ENCODE data around the gene PAK1.
"Not testable (repeated sequence)": the region's sequence is repeated elsewhere in the genome, so short reads cannot be mapped to it uniquely, and the experiment has no call there.

PAK1 gene

DNA sequence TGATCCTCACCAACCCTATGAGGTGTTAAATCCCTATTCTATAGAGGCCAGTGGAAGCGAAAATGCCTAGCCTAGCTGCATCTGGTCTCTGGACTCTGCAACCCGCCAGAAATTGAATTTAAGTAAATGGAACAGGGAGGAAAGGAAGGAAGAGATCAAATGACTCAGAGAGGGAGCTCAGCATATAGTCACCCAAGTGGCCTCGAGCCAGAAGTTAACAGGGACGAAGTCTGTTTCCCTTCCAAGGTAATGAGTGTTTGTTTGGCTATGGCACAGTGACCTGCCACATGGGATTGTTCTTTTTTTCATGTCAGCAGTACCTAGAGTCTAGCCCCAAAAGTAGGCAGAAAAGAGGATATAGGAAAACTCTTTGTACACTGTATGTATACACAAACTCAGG lies 66.3 kb downstream of the PAK1 start:
- in situ Hi-C loops (cut with MboI; ENCODE audit: low sequenced_read_pairs), result no loop called here

DNA sequence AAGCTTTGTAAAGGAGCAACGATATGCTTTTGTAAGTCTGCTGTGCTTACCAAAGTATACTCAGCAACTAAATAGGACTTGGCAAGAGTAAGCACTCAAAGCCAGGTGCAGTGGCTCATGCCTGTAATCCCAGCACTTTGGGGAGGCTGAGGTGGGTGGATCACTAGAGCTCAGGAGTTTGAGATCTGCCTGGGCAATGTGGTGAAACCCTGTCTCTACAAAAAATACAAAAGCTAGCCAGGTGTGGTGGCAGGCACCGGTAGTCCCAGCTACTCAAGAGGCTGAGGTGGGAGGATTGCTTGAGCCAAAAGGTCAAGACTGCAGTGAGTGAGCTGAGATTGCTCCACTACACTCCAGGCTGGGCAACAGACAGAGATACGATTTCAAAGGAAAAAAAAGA lies 67.5 kb downstream of the PAK1 start:
- in situ Hi-C loops (cut with MboI; ENCODE audit: low sequenced_read_pairs), result no loop called here

DNA sequence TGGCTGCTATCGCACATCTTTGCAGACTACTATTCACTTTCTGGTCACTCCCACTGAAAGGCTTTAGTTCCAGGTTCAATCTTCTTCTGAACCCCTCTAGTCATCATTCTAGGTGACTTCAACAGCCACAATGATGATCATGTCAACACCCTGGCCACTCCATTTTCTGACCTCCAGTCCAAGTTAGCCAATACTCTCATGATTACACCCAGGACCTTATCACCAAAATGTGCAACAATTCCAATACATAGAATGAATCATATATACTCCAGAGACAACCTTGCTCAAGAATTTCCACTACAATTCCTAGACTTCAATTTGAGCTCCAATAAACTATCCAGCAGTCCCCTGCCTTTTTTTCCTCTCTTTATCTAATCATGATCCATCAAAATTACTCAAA lies 70.7 kb downstream of the PAK1 start:
- in situ Hi-C loops (cut with MboI; ENCODE audit: low sequenced_read_pairs), result no loop called here

DNA sequence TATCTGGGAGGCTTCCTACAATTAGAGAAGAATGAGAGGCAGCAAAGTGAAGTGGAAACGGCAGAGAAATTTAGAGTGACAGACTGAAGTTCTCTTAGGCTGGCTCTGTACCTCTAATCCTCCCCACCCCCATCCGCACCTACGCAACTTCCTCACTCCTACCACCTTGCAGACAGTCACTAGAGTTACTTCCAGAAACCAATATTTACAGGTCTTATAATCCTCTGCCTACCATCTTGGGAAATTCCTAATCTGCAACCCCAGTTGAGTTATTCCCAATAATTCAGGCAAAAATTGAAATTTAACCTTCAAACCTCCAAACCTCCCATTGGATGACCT lies 71.7 kb downstream of the PAK1 start:
- in situ Hi-C loops (cut with MboI; ENCODE audit: low sequenced_read_pairs), result no loop called here

DNA sequence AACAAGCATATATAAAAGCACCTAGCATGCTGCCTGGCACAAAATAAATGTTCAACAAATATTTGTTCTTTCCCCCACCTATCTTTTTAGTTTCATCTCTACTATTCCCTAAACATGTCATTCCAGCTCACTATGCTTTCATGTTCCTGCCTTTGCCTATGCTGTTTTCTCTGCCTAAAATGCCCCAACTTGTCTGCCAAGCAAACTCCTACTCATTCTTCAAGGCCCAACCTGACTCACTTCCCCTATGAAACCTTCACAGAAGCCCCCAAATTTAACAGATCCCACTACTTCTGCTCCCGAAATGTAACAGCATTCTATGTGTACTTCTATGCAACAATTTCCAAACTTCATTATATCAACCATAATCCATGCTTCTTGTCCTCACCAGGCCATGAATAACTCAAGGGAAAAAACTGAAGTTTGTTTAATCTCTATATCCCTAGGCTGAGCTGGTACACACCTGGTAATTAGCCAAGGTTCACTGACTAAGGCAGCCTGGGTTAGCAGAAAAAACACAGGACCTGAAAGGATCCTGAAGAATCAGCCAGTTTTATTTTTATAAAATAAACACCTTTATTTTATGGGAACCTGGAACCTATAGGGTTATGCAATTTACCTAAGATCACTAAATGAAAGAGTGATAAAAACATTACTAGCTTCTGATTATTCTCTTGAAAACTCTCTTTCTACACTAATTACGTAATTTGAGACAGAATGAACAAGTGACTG lies 72.2 kb downstream of the PAK1 start:
- in situ Hi-C loops (cut with MboI; ENCODE audit: low sequenced_read_pairs), result no loop called here

DNA sequence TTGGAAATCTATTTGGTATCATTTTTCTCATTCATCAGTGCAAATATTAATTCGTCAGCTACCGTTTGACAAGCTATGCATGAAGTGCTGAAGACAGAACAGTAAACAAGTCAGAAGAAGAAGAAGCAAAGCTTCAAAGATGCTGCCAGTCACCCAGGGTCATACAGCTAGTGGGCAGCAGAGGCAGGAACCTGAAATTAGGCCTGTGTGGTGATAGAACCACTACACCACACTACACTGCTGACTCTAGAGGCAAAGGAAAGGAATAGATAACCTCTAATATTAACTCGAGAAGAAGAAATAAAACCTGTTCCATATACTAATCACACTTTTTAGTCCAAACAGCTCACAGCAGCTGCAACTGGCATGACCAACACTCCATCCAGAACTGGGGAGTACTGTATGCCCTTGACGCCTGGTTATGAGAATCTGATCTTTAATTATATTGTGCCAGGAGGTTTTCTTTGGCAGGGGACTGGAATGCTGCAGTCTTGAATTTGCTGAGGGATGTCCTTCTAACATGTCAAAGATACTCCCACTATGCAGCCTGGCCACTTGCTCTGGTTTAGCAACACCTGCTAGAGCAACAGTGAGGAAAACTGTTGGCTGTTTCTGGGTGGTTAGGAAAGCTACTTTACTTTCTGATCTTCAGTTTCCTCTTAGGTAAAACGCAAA lies 73.0 kb downstream of the PAK1 start:
- in situ Hi-C loops (cut with MboI; ENCODE audit: low sequenced_read_pairs), result no loop called here

DNA sequence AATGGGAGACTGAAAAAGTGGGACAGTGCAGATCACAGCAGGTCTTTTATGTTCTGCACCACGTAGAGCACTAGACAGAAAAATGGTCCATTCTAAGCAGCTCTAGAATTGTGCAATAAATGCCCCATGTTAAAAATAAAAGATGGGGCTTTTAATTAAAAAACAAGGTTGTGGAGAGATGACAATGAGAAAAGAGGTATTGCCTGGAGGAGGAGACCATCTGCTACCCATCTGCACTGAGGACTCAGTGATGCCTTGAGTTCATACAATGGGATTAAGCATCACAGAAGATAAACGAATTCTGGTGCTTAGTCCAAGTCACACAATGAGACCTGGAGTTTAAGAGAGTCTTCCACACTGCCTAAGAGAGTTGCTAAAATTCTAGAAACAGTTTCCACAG lies 73.6 kb downstream of the PAK1 start:
- in situ Hi-C loops (cut with MboI; ENCODE audit: low sequenced_read_pairs), result no loop called here

DNA sequence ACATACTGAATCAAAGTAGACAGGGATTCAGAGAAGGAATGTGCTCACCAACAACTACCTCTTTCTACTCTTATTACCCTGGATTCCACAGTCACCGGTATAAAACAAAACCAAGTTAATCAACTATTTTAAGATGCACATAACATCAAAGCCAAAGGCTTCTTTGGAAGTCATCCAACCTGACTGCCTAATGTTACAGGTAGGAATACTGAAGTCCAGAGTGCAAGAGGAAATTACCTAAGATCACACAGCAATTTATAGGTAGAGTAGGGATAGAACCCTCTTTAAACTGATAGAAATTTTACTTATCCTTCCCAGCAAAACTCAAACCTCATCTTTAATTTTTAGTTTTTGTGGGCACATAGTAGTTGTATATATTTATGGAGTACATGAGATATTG lies 76.3 kb downstream of the PAK1 start:
- in situ Hi-C loops (cut with MboI; ENCODE audit: low sequenced_read_pairs), result no loop called here

DNA sequence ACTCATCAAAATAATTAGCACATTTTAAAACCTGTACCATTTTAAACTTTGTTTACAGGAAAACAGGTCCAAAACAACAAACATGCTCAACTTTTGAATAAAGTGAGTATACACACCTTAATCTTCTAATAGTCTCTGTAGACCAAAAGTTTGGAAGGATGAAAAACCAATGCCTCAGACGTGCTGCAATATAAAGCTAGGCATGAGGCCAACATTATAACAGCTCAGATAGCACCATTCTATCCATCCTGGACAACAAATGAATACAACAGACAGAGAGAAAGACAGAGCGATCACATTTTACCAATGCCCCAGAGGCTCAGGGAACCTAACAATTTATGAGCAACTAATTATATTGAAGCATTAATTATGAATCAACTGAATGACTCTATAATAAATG lies 77.0 kb downstream of the PAK1 start:
- in situ Hi-C loops (cut with MboI; ENCODE audit: low sequenced_read_pairs), result no loop called here

DNA sequence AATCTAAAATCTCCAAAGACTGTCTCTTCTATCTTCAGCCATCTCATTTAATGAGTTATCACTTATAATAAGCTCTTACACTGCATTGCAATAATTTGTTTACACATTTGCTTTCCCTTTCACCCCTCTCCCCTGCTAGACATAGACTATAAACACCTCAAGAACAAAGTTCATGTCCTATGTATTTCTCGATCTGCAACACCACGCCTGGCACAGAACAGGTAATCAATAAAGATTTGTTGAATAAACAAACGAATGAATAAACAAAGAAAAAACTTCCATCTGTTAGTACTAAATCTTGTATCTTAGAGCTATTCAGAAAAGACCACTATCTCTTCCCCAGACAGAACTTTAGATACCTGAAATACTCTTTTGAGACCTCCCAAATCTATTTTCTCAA lies 77.6 kb downstream of the PAK1 start:
- in situ Hi-C loops (cut with MboI; ENCODE audit: low sequenced_read_pairs), result no loop called here

DNA sequence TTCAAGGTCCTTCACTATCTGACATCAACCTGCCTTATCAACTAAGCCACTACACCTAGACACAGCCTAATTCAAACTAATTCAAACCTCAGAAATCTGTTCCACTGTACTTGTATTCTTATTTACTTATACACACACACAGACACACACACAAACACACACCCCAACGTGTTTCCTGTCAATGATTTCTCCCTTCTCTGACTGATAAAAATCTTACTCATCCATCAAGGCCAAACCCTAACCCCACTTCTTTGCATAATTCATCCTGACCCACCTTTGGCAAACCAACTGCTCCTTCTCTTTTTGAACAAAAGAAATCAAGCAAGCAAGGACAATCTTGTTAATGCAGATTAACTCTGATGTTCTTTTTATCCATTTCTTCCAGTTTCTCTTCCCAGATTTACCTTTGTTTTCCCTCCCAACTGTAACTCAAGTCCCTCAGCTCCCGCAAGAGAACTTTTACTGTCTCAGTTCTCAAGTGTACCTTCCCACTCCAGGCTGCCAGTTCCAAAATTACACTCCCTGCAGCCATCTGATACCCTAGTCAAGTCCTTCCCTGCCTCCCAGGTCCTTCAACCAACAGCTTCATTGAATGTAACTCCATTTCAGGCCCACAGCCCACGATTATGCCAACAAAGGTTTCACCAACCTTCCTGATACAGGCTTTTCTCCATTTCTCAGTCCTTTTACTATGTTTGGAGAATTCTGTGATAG lies 78.3 kb downstream of the PAK1 start:
- in situ Hi-C loops (cut with MboI; ENCODE audit: low sequenced_read_pairs), result no loop called here

DNA sequence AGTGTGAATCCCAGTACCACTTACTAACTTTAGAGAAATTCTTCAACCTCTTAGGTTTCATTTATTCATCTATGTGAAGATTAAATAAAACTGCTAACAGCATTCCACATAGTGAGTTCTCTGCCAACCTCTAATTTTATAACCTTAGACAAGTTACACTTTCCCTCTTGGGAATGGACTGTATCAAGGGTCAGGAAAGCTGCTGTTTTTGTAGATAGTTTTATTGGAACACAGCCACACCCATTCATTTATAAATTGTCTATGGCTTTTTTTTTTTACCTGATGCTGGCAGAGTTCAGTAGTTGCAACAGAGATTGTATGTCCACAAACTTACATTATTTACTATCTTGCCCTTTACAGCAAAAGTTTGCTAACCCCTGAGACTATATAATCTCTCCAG lies 81.1 kb downstream of the PAK1 start:
- in situ Hi-C loops (cut with MboI; ENCODE audit: low sequenced_read_pairs), result no loop called here

DNA sequence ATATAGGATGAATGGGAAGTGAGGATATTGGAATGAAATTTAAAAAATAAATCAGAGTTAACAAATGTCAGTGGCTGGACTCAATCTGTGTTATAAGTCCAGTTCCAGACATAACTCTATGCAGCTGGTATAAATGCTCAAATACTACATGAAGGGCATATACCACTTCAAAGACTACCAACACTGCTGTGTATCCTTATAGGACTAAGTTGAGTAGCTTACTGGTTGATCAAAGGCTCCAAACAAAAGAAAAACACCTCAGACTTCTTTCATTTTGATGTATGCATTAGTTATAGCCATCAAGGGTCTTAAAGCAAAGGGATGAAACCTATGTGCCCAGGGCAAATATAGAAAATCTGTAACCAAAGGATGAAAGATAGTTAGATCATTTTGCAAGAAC lies 86.2 kb downstream of the PAK1 start:
- in situ Hi-C loops (cut with MboI; ENCODE audit: low sequenced_read_pairs), result no loop called here

DNA sequence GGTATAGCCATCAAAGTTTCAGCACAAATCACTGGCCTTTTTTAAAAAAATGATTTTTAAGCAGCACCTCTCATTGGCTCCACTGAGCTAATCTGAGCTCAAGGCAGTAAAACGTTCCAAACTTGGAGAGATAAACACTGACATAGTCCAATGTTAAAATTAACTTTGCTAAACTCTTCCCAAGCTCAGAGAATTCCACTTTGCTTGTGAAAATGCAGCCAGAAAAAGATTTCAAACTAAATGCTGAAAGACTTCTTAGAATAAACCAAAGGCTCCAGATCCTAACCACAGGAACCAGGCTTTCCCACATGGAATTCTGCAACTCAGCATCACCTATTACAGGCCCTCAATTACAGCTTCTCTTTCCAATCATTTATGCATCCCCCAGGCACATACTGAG lies 87.7 kb downstream of the PAK1 start:
- in situ Hi-C loops (cut with MboI; ENCODE audit: low sequenced_read_pairs), result no loop called here

DNA sequence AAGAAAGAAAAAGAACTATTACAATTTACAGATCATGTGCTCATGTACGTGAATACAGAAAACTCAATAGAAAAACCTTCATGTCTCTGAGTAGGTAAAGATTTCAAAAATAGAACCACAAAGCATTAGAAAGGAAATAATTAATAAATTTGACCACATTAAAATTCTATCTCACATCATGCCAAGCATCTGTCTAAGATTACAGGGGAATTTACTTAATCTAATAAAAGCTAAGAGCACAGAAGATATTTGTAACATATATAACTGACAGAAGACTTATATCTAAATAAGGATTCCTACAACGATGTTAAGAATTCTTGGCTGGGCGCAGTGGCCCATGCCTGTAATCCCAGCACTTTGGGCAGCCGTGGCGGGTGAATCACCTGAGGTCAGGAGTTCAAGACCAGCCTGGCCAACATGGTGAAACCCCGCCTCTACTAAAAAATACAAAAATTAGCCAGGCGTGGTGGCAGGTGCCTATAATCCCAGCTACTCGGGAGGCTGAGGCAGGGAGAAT lies 88.6 kb downstream of the PAK1 start:
- in situ Hi-C loops (cut with MboI; ENCODE audit: low sequenced_read_pairs), result not testable (repeated sequence)

DNA sequence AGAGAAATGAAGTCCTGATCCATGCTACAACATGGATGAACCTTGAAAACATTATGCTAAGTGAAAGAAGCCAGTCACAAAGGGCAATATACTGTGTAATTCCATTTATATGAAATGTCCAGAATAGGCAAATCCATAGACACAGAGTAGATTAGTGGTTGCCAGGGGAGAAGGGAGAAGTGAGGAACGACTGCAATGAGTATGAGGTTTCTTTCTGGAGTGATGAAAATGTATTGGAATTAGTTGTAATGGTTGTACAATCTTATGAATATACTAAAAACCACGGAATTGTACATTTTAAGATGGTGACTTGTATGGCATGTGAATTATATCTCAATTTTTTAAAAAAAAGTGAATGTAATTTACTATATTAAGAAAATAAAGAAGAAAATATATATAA lies 89.3 kb downstream of the PAK1 start:
- in situ Hi-C loops (cut with MboI; ENCODE audit: low sequenced_read_pairs), result no loop called here

DNA sequence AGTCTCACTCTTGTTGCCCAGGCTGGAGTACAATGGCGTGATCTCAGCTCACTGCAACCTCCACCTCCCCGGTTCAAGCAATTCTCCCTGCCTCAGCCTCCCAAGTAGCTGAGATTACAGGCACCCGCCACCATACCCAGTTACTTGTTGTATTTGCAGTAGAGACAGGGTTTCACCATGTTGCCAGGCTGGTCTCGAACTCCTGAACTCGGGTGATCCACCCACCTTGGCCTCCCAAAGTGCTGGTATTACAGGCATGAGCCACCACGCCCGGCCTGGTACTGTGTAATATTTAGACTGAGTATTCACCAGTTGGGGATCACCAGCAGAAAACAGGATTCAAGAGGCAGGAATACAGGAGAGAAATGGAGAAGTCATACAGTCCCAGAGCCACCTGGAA lies 90.5 kb downstream of the PAK1 start:
- in situ Hi-C loops (cut with MboI; ENCODE audit: low sequenced_read_pairs), result not testable (repeated sequence)

DNA sequence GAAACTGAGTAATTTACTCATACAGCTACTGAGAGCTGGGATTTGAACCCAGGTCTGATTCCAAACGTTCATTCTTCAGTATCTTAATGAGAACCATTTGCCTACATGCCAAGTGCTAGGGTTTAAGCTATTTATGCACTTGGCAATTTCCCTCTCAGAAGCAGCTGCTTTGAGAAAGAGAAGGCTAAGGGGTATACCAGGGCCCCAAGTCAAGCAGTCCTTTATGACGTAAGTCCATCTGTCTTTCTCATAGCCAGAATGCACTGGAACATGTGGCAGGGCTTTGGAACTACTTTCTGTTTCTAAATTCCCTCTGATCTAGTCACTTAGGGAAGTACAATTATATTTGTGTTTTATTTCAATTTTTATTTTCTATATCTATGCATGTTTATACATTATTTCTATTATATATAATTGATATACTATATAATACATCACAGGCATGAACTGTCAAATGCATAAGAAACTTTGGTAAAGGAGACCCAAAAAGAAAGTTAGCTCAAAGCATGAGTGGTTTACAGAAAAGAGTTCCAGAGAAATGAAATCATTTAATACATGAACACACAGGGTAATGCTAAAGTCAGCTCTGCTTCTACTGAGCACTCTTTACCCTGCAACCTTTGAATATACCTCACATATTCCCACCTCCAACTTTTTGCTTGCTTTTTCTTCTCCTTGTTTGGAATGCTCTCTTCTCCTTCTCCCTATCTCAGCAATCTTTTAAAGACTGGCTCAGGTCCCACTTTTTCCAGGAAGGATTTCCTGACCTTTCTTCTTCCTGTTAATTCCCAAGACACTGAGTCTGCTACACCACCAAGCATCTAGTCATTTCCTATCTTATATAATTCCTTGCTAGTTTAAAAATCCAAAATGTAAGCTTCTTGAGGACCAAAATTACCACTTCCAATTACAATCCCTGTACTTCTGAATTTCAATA lies 91.9 kb downstream of the PAK1 start:
- in situ Hi-C loops (cut with MboI; ENCODE audit: low sequenced_read_pairs), result no loop called here

DNA sequence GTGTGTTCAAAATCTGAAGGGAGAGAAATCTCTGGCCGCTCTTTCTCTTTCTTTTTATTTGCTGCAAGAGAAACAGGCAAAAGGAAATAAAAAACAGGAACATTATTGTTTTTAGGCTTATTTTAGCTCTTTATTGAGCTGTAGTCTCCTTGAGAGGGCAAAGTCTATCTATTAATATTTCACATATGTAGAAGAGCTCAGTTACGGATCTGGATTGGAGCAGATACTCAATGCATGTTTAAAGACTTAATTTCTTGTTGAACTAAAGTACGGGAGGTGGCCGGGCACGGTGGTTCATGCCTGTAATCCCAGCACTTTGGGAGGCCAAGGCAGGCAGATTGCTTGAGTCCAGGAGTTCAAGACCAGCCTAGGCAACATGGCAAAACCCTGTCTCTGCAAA lies 94.0 kb downstream of the PAK1 start:
- in situ Hi-C loops (cut with MboI; ENCODE audit: low sequenced_read_pairs), result no loop called here

DNA sequence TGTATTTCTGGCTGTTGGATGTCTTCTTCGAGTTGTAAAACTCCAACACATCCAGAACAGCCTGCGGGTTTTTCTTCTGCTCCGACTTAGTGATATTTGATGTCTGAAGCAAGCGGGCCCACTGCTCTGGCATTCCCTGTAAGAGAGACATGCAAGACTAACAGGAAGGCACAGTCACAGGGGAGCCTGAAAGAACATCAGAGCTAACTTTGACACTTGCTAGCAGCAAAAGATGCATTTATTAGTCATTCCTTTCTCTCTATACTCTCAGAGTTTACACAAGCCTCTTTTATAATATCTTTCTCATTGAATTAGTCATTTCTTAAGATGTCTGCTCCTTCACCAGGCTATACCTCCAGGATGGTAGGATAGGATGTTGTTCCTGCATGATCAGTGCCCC lies 94.6 kb downstream of the PAK1 start:
- in situ Hi-C loops (cut with MboI; ENCODE audit: low sequenced_read_pairs), result no loop called here

DNA sequence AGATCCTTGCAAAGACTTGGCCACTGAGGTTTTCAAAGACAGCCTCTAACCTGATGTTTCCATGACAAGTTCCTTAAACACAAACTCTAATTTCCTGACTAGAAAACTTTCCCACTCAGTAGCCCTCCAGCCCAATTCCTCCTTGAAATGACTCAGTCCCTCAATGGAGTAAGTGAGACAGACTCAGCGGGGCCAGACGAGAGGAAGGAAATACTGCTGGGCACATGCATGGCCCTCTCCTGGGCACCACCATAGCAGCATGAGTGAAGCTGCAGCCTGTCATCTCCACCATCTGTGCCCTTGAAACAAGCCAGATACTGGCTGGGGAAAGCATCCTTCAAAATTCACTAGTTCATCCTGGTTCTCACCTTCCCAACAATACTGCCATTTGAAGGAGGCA lies 96.2 kb downstream of the PAK1 start:
- in situ Hi-C loops (cut with MboI; ENCODE audit: low sequenced_read_pairs), result no loop called here

Measured in HL-60/S4 (cell line).